LHCN-M2 (cell line): Measurements from ENCODE around the gene AKAP9. TPM values are rescaled to one million over a fixed set of nuclear protein-coding genes. Genes with fewer than 3 reads are reported as not detected.
"Not testable (repeated sequence)": the region's sequence is repeated elsewhere in the genome, so short reads cannot be mapped to it uniquely, and the experiment has no call there.

ENCODE experiments used
- DNase-seq: peaks from one replicate; pipeline ENCODE4 v3.0.0-alpha.2; 2012; ENCODE audit warnings: low read depth
- total RNA-seq: library from RNA; depleted of rRNA; stranded (reverse); fragments of >200 nt; gene quantifications from 2 replicates; pipeline ENCODE4 v1.2.3, GENCODE V29; 2014; rRNA removed

The AKAP9 gene
- total RNA-seq, 1 experiment from 2014 or later: 39.3 TPM

DNA sequence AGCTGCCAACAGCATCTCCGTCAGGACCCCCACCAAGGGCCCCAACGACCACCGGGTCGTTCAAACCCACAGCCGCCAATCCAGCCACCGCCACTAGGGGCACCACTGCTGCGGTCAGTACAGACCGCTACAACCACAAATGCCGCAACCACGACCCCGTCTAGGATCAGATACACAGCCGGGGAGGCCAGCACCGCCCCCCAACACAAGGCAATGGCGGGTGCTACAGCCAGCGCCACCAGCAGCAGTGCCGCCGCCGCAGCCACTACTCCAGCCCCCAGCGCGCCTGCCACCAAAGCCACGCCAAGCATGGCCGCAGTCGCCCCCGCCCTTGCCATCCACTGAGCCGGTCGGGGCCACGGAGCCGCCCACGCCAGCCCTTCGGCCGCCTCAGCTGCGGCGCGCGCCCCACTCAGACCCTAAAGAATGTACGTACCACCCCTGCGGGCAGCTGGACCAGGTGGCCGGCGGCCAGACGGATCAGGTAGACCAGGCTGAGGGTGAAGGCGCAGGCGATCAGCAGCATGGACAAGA lies 193.1 kb downstream of the AKAP9 start:
- DNase-seq: peak; percentile 56

- DNase-seq: peak; percentile 92
These were observed 193.8 kb downstream of the AKAP9 start, which contains the start of gene CYP51A1 for GRCh38 chr7:92134271-92135051. Gene CYP51A1, minus strand, starts transcription at chr7:92134477. Its CDS starts 113 bp downstream, at chr7:92134364.

DNA sequence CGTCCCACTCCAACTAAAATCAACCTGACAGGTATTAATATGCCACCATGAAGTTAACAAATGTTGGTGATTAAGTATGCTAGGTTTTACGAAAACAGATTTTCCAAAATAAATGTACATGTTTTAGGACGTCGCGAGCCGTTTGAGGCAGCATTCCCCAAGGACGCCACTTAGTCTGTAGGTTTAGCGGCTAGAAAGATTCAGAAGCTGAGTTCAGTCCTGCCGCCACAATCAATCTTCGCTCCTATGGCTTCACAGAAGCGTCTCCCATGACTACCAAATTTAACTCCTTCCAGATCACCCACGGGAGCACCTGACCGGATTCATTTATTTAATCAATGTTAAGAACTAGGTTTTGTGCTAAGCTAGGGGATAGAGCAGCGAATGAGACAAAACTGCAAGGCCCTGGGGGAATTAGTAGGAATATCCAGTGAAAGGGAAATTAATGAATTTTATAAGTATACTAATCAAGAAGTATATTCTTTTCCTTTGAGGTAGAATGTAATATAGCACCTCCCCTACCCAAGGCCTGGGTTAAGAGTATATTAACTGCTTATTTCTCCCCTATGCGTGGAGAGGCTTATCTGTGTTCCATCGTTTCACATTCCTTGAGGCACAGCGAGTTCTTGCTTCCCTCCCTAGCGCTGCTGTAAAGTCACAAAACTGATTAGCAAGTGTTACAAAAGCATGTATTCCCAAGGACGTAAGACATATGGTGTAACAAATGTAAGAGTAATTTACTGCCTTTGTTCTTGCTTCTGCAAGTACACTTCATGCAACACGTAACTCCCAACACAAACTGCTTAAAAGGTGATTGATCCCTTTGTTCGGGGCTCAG lies 194.6 kb downstream of the AKAP9 start:
- DNase-seq: no peak

DNA sequence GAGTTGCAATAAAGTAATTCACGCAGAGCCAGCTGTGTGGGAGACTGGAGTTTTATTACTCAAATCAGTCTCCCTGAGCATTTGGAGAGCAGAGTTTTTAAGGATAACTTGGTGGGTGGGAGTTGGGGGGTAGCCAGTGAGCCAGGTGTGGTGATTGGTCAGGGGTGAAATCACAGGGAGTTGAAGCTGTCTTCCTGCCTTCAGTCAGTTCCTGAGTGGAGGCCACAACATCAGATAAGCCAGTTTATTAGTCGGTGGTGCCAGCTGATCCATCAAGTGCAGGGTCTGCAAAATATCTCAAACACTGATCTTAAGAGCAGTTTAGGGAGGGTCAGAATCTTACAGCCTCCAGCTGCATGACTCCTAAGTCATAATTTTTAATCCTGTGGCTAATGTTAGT lies 196.9 kb downstream of the AKAP9 start:
- DNase-seq: no peak

GRCh38 chr7:92141161-92141560 lies 200.5 kb downstream of the AKAP9 start:
- DNase-seq: no peak

GRCh38 chr7:92142791-92143190 lies 202.1 kb downstream of the AKAP9 start:
- not testable (repeated sequence) for DNase-seq

DNA sequence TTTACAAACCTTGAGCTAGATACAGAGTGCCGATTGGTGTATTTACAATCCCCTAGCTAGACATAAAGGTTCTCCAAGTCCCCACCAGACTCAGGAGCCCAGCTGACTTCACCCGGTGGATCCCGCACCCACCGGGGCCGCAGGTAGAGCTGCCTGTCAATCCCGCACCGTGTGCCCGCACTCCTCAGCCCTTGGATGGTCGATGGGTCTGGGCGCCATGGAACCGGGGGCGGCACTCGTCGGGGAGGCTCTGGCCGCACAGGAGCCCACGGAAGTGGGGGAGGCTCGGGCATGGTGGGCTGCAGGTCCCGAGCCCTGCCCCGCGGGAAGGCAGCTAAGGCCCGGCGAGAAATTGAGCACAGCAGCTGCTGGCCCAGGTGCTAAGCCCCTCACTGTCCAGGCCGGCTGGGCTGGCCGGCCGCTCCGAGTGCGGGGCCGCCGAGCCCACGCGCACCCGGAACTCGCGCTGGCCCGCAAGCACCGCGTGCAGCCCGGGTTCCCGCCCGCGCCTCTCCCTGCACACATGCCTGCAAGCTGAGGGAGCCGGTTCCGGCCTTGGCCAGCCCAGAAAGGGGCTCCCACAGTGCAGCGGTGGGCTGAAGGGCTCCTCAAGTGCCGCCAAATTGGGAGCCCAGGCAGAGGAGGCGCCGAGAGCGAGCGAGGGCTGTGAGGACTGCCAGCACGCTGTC lies 202.7 kb downstream of the AKAP9 start:
- not testable (repeated sequence) for DNase-seq

- DNase-seq: no peak
These were observed 209.1 kb downstream of the AKAP9 start for GRCh38 chr7:92149736-92150239.

GRCh38 chr7:92150450-92151017 lies 209.9 kb downstream of the AKAP9 start:
- no peak for DNase-seq

GRCh38 chr7:92155108-92155739 lies 214.6 kb downstream of the AKAP9 start:
- no peak for DNase-seq

DNA sequence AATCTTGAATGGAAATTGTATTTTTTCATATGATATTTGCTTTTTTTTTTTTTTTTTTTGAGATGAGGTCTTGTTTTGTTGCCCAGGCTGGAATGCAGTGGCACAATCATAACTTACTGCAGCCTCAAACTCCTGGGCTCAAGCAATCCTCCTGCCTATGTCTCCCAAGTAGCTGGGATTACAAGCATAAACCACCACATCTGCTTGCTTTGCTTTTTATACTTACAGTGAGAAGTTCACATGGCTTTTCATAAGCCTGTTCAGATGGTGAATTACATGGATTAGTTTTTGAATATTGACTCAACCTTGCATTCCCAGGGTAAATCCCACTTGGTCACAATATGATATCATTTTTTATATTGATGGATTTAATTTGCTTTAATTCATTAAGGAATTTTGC lies 216.3 kb downstream of the AKAP9 start:
- peak; percentile 56 for DNase-seq

DNA sequence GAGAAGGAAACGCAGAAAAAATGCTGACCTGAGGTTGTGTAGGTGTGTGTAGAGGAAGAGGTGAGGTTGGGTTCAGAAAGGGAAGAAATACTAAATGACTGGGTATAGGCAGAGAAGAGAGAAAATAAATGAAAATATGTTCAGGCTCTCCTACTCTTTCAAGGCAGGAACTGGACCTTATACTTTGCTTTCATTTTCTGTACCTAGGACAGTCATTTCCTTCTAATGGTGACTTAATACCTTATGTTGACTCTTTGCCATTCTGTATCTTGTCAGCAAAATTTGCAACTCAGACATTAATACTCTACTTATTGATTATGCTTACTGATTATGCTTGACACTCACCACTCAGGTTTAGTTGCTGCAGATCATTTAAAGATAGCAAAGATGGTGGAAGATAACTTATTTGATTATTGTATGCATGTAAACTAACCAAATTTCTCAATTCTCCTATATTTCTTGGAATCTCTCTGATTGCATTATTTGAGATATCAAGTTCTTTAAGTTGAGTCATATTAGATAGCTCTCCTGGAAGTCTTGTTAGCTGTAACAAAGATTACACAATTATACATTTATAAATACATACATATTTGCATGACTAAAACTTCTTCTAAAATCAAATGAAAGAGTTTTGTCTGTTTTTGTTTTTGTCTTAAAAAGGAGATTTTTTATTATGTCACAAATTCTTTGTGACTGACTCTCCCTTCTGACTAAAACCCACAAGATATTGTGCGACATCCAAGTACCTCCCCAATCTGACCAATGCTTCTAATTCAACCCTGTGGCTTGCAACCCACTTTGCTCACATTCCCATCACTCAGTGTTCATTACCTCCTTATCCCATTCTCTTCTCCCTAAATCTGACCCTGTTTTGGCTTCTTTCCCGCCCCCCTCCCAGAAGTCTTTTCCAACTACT lies 218.3 kb downstream of the AKAP9 start:
- peak; percentile 91 for DNase-seq

Other genes with a start within 250 kb of the AKAP9 start
- gene MTERF1, start 60.2 kb upstream of the AKAP9 start, total RNA-seq: 14.4 and 16.0 TPM in 2 replicates
- gene CYP51A1, start 193.6 kb downstream of the AKAP9 start, total RNA-seq: 68.6 and 72.5 TPM in 2 replicates
- 0.06 TPM in 1 of 2 replicates, not detected in the other for gene LRRD1, start 238.3 kb downstream of the AKAP9 start, total RNA-seq